Stimulated activated CD4-positive, alpha-beta T cell treated with anti-CD3 and anti-CD28 coated beads, Interleukin-15, amount 100 ng/mL, for 24 hours (primary cell): Measurements from ENCODE around the gene LYRM7.
"Not testable (repeated sequence)": the region's sequence is repeated elsewhere in the genome, so short reads cannot be mapped to it uniquely, and the experiment has no call there.

ENCODE experiments used
- DNase-seq: peaks from one replicate; pipeline ENCODE4 v3.0.0-alpha.2; 2020

The LYRM7 gene

GRCh38 chr5:131170540-131171275 lies at the start of gene LYRM7:
LYRM7 (plus strand) TSS chr5:131170944; CDS start chr5:131171021, 77 bp downstream.
- DNase-seq = peak; percentile 96

- not testable (repeated sequence) for DNase-seq
These were observed 43.5 kb upstream of the LYRM7 start for GRCh38 chr5:131127244-131127643.

GRCh38 chr5:131129306-131129705 lies 41.4 kb upstream of the LYRM7 start:
- no peak for DNase-seq

- DNase-seq = not testable (repeated sequence)
These were observed 37.7 kb upstream of the LYRM7 start for GRCh38 chr5:131133091-131133490.

- not testable (repeated sequence) for DNase-seq
These were observed 32.3 kb upstream of the LYRM7 start for GRCh38 chr5:131138406-131138805.

- DNase-seq = no peak
These were observed 31.4 kb upstream of the LYRM7 start for GRCh38 chr5:131139321-131139720.

GRCh38 chr5:131142970-131143617 lies 27.6 kb upstream of the LYRM7 start:
- DNase-seq = no peak

- DNase-seq = no peak
These were observed 23.5 kb upstream of the LYRM7 start for GRCh38 chr5:131147258-131147657.

GRCh38 chr5:131148835-131149234 lies 21.9 kb upstream of the LYRM7 start:
- no peak for DNase-seq

GRCh38 chr5:131150408-131150807 lies 20.3 kb upstream of the LYRM7 start:
- no peak for DNase-seq

- DNase-seq = no peak
These were observed 19.5 kb upstream of the LYRM7 start for GRCh38 chr5:131151216-131151615.

- DNase-seq = no peak
These were observed 14.4 kb upstream of the LYRM7 start for GRCh38 chr5:131156385-131156784.

- DNase-seq = no peak
These were observed 13.8 kb upstream of the LYRM7 start for GRCh38 chr5:131156957-131157356.

- no peak for DNase-seq
These were observed 10.6 kb upstream of the LYRM7 start for GRCh38 chr5:131160134-131160533.

- no peak for DNase-seq
These were observed 7.2 kb upstream of the LYRM7 start for GRCh38 chr5:131163276-131164119.

GRCh38 chr5:131164191-131165118 lies 6.3 kb upstream of the LYRM7 start:
- DNase-seq = peak; percentile 76

GRCh38 chr5:131165119-131165727 lies 5.5 kb upstream of the LYRM7 start, which contains the start of gene HINT1:
HINT1 (minus strand) TSS chr5:131165256; CDS start chr5:131165205, 51 bp downstream.
- DNase-seq = peak; percentile 95

GRCh38 chr5:131167615-131168014 lies 3.1 kb upstream of the LYRM7 start:
- no peak for DNase-seq

GRCh38 chr5:131169810-131170539 lies 769 bp upstream of the LYRM7 start:
- DNase-seq = no peak

- peak; percentile 44 for DNase-seq
These were observed 599 bp downstream of the LYRM7 start for GRCh38 chr5:131171276-131171810.

GRCh38 chr5:131180407-131180806 lies 9.7 kb downstream of the LYRM7 start:
- no peak for DNase-seq
